Measurements from ENCODE around the gene CALB2. TPM values are rescaled to one million over a fixed set of nuclear protein-coding genes. Genes with fewer than 3 reads are reported as not detected.

The CALB2 gene
- total RNA-seq, 1 experiment from 2014 or later, result 0.85 TPM

- H3T11ph ChIP-seq (ENCODE audit: low read length), result no peak overlapping the region
- no peaks in the 10 kb centered on the region for H3K9me3 ChIP-seq (ENCODE audit: control insufficient read depth, low read depth, low read length)
- no peak overlapping the region for H3K23ac ChIP-seq (ENCODE audit: insufficient read length, low read depth, low read length)
- no peak overlapping the region for H3K18ac ChIP-seq (ENCODE audit: insufficient read length, low read depth, low read length)
- H2BK20ac ChIP-seq (ENCODE audit: low read depth, low read length, poor library complexity, severe bottlenecking), result no peak overlapping the region
- no peak overlapping the region for H2BK15ac ChIP-seq (ENCODE audit: low read depth, low read length)
- no peak overlapping the region; a peak in 1 of 7 replicates for H3K27ac Mint-ChIP-seq
- no peaks in the 10 kb centered on the region for H4K20me1 ChIP-seq (ENCODE audit: control insufficient read depth, insufficient read depth, insufficient read length)
- H2BK12ac ChIP-seq (ENCODE audit: insufficient read length, low read depth, low read length), result no peak overlapping the region
- H2AK5ac ChIP-seq (ENCODE audit: insufficient read length, low read length), result no peak overlapping the region
- no peak overlapping the region for H2AFZ ChIP-seq (ENCODE audit: low read length)
- H3K4me1 Mint-ChIP-seq, result peaks cover 12 to 15% of the 10 kb centered on the region in 2 experiments
- peak; percentile 79 for TF ChIP-seq CTCF (conservative IDR thresholded peaks at IDR 0.05)
- H3K27ac ChIP-seq (ENCODE audit: insufficient read length, low read depth, low read length), result no peak overlapping the region
- no peak overlapping the region for H3K4me3 Mint-ChIP-seq
- H3K79me1 ChIP-seq (ENCODE audit: insufficient read depth, low read depth, low read length, poor library complexity, severe bottlenecking), result no peaks in the 10 kb centered on the region
- no peak overlapping the region for H2BK120ac ChIP-seq (ENCODE audit: low read depth, low read length, poor library complexity, severe bottlenecking)
- no peak overlapping the region for H4K5ac ChIP-seq (ENCODE audit: insufficient read length, low read depth, low read length)
- no peaks in the 10 kb centered on the region for H3K4me1 ChIP-seq (ENCODE audit: insufficient read depth, low read length)
- H3K27me3 Mint-ChIP-seq (ENCODE audit: low read depth), result peaks cover 47% of the 10 kb centered on the region
- H3K79me2 ChIP-seq (ENCODE audit: insufficient read depth, low read length), result no peaks in the 10 kb centered on the region
- no peak overlapping the region for H3K4ac ChIP-seq (ENCODE audit: low read depth, low read length)
- H3K9ac ChIP-seq (ENCODE audit: extremely low read depth, insufficient read length, low read length), result no peak overlapping the region
- WGBS (ENCODE audit: extremely low coverage, insufficient read length, low lambda C conversion rate), result no CpG with 5 or more reads among the region's 4 CpGs
- DNase-seq, result peak; percentile 71
- no peaks in the 10 kb centered on the region; a peak in 2 of 5 replicates for H3K9me3 Mint-ChIP-seq
- H2BK5ac ChIP-seq (ENCODE audit: insufficient read length, low read length), result no peak overlapping the region
- H3K56ac ChIP-seq (ENCODE audit: insufficient read length, low read depth, low read length), result no peak overlapping the region
- H3K36me3 Mint-ChIP-seq (ENCODE audit: insufficient read depth in 1 of 3, low read depth in 3 of 3), result peaks cover 0 to 2% (median 0%) of the 10 kb centered on the region in 3 experiments; a peak in 1 of 7 replicates
- no peak overlapping the region for H3K14ac ChIP-seq (ENCODE audit: insufficient read depth, low read length)
- no peaks in the 10 kb centered on the region for H3K23me2 ChIP-seq (ENCODE audit: insufficient read length, low read depth, low read length, poor library complexity, severe bottlenecking)
- H3K27me3 ChIP-seq (ENCODE audit: insufficient read depth, low read length), result no peaks in the 10 kb centered on the region
- H3K4me2 ChIP-seq (ENCODE audit: insufficient read depth, insufficient read length, low read length), result no peak overlapping the region
- H4K8ac ChIP-seq (replicated peaks; ENCODE audit: insufficient read length, low read depth, low read length), result no peak overlapping the region
- no peak overlapping the region for H4K91ac ChIP-seq (ENCODE audit: insufficient read length, low read depth, low read length)
Observed at GRCh38 chr16:71421911-71422310, 63.4 kb downstream of the CALB2 start.
